NOMO-1 (cell line): ENCODE measurements around the gene CEACAM1.
"Not testable (repeated sequence)": the region's sequence is repeated elsewhere in the genome, so short reads cannot be mapped to it uniquely, and the experiment has no call there.

Experiments used
- DNase-seq, 2 experiments: peaks; one replicate each; lab custom pipeline; 2025; ENCODE audit not compliant: unreplicated experiment in 2 of 2; lab: John Stamatoyannopoulos, UW

The CEACAM1 gene

GRCh38 chr19:42477933-42478332 is 50.3 kb downstream of the CEACAM1 start:
- no peak for DNase-seq

GRCh38 chr19:42477117-42477516 is 51.2 kb downstream of the CEACAM1 start:
- no peak for DNase-seq

- DNase-seq, result no peak
Measured at GRCh38 chr19:42475366-42475765, 52.9 kb downstream of the CEACAM1 start.

- DNase-seq, result no peak
Measured at GRCh38 chr19:42474743-42475142, 53.5 kb downstream of the CEACAM1 start.

GRCh38 chr19:42473686-42474085 is 54.6 kb downstream of the CEACAM1 start:
- DNase-seq, result no peak

- no peak for DNase-seq
Measured at GRCh38 chr19:42472402-42473147, 55.7 kb downstream of the CEACAM1 start.

- DNase-seq, result no peak
Measured at GRCh38 chr19:42471554-42472249, 56.6 kb downstream of the CEACAM1 start.

GRCh38 chr19:42469311-42470235 is 58.7 kb downstream of the CEACAM1 start:
- DNase-seq, result peak in 1 of 2 experiments; percentile 41

GRCh38 chr19:42468273-42468796 is 59.9 kb downstream of the CEACAM1 start:
- DNase-seq, result no peak

- DNase-seq, result peak in 1 of 2 experiments; percentile 57
Measured at GRCh38 chr19:42467183-42467760, 61.0 kb downstream of the CEACAM1 start.

- DNase-seq, result no peak
Measured at GRCh38 chr19:42466521-42467182, 61.6 kb downstream of the CEACAM1 start.

GRCh38 chr19:42465827-42466280 is 62.4 kb downstream of the CEACAM1 start:
- peak; percentile 26 to 55 for DNase-seq

- DNase-seq, result no peak
Measured at GRCh38 chr19:42461700-42462324, 66.5 kb downstream of the CEACAM1 start.

GRCh38 chr19:42461231-42461630 is 67.0 kb downstream of the CEACAM1 start:
- DNase-seq, result not testable (repeated sequence)

- no peak for DNase-seq
Measured at GRCh38 chr19:42459926-42460325, 68.4 kb downstream of the CEACAM1 start.
